Stimulated activated CD8-positive, alpha-beta memory T cell treated with anti-CD3 and anti-CD28 coated beads, Interleukin-4, amount 100 ng/mL, for 24 hours (primary cell): ENCODE data around the gene PARN.
"Not testable (repeated sequence)": the region's sequence is repeated elsewhere in the genome, so short reads cannot be mapped to it uniquely, and the experiment has no call there.

Experiments used
- DNase-seq: peaks from one replicate; pipeline ENCODE4 v3.0.0-alpha.2; 2020; ENCODE audit warnings: low read depth

PARN gene

DNA sequence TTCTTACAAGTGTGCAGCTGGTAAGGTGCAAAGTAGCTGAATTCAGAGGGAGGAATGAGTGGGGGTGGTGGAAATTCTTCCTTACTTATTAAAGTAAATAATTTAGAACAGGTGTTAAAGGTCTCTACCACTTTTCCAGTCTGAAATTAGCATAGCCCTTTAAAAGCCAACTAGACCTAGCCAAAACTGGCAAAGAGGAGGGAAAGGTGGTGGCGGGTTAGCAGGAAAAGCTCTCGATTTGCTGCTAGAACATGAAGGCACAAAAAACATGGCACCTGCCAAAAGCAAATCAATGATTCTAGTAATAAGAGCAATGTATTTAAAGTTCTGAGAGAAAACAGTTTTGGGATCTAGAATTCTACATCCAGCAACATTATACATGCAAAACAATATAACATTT is 157.7 kb downstream of the PARN start:
- DNase-seq: no peak

DNA sequence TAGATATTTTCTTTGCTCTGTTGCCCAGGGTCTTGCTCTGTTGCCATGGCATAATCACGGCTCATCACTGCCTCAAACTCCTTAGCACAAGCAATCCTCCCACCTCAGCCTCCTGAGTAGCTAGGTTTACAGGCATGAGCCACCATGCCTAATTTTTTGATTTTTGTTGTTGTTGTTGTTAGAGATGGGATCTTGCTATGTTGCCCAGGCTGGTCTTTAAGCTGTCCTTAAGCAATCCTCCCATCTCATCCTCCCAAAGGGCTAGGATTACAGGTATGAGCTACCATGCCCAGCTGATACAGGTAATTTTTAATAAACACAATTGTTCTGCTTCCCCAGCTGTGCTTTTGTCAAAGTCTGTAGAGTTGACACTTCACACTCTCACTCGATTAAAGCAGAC is 159.3 kb downstream of the PARN start:
- DNase-seq: no peak

DNA sequence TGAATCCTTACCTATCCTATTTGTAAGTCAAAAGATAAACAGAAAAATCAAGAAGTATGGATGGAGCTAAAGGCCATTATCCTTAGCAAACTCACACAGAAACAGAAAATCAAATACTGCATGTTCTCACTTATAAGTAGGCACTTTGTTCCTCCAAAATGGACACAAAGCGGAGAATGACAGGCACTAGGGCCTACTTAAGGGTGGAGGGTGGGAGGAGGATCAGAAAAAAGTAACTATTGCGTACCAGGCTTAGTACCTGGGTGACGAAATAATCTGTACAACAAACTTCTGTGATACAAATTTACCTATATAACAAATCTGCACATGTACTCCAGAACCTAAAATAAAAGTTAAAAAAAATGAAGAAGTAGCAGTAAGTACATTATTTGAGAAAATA is 164.3 kb downstream of the PARN start:
- no peak for DNase-seq

DNA sequence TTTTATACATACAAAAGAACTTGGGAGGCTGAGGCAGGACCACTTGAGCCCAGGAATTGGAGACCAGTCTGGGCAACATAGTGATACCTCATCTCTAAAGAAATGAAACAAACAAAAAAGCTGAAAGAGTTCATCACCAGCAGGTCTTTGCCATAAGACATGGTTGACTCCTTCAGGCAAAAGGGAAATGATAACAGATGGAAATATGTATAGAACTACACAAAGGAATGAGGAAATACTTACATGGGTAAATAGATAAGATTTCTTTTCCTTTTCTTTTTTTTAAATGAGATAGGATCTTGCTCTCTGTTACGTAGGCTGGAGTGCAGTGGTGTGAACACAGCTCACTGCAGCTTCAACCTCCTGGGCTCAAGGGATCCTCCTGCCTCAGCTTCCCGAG is 165.3 kb downstream of the PARN start:
- DNase-seq: no peak

DNA sequence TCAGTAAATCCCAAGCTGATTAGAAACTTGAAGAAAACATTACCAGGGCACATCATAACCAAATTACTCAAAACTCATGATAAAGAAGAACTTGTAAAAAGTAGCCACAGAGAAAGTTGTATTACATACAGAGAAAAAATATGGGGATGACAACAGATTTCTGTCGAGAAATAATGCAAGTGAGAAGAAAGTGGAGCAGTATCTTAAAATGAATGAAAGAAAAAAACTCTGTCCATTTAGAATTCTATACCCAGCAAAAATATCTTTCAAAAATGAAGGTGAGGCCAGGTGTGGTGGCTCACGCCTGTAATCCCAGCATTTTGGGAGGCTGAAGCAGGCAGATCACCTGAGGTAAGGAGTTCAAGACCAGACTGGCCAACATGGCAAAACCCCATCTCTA is 165.9 kb downstream of the PARN start:
- DNase-seq: no peak

DNA sequence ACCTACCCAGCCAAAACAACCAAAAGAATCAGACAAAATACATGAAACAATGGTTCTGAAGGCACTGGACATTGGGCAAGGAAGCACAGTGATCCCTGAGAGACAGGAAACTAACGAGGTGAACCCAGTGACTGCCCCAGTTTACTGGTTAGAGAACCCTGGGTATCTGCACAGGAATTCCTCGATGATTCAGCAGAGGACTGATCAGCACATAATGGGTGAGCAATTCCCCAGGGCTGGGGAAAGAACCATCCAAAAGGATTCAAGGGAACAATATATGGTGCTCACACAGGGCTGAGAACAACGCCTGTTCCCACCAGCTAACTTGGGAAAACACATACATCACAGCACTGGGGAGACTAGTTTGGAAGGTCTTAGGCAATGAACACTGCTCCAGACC is 167.2 kb downstream of the PARN start:
- no peak for DNase-seq

DNA sequence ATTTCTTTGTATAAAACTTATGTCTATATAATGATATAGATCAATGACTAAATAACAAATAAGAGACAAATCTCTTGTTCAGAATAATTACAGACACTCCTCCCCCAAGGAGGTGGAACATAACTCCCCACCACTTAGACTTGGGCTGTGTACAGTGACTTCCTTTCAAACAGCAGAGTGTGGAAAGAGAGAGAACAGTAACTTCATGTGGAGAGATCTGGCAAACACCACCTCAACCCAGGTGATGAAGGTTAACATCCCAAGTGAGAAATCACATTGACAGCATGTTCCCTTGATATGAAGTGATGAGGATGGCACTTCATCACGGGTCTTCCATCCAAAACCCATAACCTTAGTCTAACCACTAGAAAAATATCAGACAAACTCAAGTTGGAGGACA is 169.3 kb downstream of the PARN start:
- no peak for DNase-seq

DNA sequence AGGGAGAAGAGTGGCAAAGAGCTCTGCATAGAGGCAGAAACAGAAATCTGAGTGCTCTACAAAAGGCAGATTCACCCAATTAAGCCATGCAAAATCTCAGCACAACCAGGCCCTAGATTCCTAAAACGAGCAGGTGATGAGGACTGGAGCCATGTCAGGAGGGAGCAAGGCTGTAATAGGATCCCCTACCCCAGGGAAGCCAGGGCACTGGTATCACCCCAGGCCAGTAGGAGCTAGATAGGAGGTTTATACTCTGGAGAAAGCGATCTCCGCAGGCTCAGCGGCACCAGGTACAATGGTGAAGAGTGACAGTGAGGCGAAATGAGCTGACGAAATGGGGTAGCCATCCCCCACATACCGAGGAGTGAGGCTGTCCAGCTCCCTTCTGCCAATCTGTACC is 171.5 kb downstream of the PARN start:
- DNase-seq: no peak

DNA sequence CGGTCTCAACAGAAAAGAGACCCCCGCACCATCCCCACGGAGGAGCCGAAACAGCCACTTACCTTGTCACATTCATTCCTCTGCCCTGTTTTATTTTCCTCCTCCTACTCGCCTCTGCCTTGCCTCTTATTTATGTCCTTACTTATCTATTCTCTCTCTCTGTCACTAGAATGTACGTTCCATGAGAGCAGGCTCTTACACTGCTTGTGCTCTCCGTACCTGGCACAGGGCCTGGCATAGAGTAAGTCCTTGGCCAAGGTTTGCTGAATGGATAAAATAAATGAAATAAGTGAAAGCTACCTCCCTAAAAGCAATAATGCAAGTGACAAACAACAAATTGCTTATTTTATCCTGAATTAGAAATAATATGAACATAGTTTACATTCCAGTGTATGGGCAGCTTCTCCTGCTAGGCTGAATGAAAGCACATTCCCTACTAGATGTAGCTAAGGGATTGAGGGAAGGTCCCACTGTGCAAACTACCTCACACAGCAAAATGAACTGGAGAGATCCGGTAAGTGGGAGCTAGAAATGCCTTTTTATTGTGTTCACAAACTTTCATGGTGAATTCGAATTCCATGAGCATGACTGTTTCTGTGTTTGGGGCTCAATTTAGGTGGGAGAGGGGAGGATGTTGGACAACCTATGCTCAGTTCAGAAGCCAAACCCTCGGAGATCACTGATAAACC is 173.1 kb downstream of the PARN start:
- DNase-seq: no peak

DNA sequence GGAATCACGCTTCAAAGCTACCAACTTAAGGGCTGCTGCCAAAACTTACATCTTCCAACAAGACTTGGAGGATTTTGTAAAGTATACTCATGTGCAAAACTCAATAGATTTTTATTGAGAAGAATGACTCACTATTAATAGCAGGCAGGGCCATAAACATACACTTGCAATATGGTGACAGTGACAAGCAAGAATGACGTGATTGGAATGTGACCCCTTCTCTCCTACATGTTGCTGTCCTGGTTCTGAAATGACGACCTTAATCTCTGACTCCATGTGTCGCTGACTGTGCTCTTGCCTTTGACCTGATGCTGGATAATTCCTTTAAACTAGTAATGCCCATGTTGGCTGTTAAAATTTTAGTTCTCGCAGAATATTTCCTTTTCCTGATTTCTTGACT is 174.5 kb downstream of the PARN start:
- no peak for DNase-seq

DNA sequence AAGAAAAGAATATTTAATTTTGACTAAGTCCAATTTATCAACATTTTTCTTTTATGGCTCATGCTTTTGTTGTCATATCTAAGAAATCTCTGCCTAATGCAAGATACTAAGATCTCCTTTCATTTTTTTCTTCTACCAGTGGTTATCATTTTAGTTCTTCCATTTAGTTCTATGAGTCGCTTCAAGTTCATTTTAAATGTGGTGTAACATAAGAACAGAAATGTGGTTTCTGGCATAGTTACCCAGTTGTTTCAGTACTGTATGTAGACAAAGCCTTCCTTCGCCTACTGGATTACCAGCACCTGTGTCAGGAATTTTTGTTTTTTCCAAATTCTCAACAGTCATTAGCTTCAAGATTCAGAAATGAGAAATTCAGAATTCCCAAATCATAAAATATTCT is 175.7 kb downstream of the PARN start:
- DNase-seq: no peak

DNA sequence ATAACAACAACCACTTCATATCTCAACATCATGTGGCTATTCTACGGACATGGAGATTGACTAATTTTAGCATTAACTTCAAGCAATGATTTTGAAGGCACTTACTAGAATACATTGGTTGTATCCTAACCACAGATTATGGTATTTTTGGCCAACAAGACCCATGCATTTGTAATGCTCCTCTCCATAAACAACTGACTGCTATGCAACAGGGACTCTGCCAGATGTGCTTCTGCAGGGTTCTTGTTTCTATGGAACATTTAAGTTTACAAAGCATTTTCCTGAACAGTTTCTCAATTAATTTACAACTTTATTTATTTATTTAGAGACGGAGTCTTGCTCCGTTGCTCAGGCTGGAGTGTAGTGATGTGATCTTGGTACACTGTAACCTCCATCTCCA is 178.0 kb downstream of the PARN start:
- DNase-seq: no peak

DNA sequence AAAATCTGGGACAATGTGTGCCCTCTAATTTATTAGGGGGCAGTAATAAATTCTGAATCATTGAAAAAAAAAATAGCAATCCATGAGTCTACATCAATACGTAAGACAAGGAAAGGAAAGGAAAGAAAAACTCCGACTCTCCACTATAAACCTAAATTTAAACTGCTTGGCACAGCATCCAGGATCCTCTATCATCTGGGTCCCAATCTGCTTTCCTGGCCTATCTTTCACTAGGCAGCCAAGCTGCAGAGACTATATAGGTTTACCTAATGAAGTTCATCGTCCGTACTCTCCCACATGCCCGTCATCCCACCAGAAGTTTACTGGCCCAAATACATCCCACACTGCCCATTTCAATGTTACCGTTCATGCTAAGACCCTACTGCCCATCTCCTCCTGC is 179.2 kb downstream of the PARN start:
- no peak for DNase-seq

DNA sequence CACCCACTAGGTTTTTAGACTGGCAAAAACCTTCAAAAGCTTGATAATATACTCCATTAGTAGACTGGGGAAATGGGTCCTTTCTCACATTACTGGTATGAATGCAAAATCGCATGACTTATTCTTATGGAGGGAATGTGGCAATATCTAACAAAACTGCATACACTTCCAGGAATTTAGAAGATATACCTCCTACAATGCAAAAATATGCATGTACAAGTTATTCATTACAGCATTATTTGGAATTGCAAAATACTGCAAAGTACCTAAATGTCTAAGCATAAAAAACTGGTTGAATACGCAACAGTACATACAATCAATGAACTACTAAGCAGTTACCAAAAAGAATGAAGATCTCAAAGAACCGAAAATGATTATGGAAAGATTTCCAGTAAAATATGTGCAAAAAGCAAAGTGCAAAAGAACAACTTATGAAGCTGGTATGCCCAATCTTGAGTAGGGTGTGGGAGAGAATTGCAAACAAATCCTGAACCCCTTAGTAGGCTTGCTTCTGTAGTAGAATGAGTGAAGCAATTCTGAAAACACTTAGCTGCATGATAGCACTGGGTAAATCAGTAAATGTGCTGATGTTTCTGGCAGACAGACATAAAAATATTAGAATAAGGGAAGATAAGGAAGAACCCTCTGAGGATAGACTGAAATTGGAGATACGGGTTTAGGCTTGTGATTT is 180.1 kb downstream of the PARN start:
- no peak for DNase-seq

DNA sequence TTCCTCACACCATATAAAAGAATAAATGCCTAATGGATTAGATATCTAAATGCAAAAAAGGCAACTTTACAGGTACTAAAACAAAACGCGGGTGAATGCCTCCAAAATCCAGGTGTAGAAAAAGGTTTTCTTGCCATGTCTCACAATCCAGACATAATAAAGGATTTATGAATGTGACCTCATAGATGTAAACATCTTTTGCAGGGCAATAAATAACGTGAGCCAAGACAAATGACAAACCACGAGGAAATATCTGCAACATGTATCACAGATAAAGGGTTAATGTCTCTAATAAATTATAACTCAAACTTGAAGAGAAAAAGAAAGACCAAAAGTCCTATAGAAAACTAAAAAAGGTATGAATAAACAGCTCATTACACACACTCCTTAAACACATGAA is 180.7 kb downstream of the PARN start:
- DNase-seq: no peak

DNA sequence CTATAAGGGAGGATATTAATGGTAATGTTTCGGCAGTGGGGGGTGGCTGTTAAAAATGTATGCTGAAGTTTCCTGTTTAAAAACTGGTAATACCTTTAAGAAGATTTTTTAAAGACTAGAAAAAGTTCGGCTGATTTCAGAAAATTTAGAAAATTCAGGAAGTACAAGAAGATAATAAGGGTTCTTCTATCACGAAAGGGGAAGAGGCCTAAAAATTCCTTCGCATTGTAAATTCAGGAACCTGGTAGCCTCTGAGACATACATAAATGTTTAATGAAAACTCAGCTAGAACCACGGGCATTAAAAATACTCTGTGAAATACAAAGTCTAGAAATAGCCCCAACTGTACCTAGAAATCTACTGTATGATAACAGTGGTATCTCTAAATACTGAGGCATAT is 181.2 kb downstream of the PARN start:
- DNase-seq: no peak

DNA sequence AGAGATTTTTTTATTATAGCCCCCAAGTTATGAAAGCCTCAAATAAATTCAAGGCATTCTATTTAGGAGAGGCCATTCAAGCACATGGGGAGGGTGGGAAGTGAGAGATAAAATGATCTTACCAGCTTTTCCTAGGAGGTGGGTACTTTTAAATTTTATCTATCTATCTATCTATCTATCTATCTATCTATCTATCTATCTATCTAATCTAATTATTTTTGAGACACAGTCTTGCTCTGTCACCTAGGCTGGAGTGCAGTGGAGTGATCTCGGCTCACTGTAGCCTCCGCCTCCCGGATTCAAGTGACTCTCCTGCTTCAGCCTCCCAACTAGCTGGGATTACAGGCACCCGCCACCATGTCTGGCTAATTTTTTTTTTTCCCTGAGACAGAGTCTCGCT is 182.3 kb downstream of the PARN start:
- no peak for DNase-seq

DNA sequence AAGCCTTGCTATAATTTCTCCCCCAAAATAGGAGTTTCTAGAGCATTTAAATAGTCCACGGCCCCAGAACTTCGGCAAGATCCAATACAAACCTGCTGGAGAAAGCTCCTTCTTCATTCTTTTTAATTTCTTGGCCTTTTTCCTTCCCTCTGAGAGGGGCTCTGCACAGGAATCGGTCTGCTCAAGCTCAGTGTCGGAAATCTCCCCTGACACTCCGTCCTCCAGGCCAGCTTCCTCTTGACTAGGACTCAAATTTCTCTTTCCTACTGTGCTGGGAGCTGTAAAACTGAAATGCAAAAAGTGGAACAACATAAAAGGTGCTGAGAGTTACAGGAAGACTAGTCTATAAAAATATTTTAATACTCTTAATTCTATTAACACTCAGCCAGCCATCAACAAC is 183.3 kb downstream of the PARN start:
- no peak for DNase-seq

DNA sequence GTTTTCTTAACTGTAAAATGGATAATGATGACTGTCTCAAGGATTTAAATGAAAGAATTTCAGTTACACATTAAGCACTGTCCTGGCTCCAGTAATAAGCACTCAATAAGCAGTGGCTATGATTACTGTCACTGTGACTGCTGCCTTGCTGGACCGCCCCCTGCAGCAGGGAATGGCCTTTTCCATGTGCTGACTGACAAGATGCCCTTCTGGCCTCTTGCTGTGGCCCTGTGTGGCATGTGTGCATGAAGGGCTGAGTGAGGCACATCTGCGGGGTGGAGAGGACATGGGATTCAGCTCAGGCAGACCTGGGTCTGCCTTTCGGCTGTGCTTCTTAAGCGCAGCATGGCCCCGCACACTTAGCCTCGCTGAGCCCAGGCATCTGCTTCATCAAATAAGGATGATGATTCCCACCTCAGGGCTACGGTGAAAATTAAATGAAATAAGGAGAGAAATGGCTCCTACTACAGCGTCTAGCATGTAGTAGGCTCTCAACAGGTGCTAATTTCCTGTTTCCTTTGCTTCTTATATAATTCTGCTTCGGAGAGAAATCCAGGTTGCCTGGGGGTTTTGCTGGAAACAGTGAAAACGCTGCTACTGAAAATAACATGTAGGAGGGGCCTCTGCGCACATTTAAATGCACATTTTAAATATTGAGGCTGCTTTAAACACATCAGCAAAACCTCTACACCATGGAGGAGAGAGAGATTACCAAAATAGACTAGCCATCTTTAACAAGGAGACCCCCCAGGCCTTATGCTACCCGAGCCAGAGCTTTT is 183.9 kb downstream of the PARN start:
- no peak for DNase-seq

DNA sequence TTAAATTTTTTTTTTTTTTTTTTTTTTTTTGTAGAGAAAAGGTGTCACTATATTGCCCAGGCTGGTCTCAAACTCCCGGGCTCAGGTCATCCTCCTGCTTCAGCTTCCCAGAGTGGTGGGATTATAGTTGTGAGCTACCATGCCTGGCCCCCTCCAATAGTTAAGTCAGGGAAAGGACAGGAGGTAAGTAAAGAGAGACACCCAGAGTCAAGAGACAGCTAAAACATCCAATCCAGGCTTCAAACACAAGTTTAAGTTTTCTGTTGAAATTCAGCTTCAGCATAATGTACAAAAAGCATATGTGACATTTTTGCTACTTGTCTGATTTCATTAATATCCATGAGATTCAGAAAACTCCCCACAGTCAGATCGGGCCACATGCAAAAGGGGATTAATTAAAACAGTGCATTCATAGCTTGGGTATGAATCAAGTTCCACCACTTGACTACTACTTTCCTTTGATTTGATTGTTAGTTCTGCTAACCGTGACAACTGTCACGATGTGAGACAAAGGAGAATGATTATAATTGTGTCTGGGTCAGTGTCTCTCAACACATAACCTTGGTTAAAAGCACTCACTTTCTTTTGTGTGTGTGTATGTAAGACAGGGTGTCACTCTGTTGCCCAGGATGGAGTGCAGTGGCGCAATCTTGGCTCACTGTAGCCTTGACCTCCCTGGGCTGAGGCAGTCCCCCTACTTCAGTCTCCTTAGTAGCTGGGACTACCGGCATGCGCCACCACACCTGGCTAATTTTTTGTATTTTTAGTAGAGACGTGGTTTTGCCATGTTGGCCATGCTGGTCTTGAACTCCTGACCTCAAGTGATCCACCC is 184.9 kb downstream of the PARN start:
- DNase-seq: no peak

DNA sequence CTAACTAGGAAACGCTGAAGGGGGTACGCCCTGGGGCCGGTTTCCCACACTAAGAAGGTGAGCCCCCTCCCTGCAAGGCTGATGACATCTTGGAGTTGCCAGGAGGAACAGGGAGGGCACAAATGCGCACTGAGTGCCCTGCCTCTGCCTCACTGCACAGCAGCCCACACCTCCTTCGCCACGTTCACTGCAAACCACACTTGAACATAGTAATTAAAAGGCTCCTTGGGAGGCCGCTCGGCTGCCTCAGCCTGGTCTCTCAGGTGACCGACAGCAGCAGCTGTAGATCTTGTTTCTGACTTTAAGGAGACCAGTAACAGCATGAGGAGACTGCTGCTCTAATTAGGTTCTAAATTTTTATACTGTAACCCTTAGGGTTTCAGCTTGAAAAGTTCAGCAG is 188.5 kb downstream of the PARN start:
- not testable (repeated sequence) for DNase-seq

DNA sequence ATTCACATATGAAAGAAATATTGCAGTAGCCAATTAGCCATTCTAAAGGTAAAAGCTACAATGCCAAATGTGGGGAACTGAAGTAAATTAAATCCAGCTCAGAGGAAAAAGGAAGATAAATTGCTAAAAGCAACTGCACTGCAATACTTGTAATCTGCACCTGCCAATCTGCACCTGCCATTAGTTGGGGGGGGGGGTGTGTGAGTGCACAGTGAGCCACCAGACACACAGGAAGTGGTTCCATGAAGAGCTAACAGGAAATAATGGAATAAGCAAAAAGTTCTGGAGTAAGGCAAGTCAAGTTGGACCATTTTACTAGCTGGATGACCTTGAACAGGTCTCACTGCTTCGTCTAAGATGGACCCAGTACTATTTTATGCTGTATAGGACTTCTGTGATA is 191.8 kb downstream of the PARN start:
- DNase-seq: no peak

DNA sequence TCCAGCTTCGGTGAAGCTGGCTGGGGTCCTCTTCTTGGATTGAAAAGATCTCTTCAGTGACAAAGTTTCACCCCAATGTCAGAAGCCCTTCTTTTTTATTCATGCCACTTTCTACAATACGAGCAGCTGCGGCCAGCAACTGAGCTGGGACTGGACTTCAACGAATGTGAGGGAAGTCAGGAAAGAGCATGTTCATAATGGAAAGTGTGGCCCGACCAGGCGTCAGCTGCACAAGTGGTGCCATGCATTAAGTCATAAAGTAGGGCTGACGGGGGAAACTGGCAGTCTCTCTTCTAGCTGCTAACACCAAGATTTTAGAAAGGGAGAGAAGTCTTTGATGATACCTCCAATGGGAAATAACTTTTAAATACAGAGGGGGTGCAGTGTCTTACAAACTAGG is 192.6 kb downstream of the PARN start:
- no peak for DNase-seq
